NCI-H446 treated with DMSO at 0.1 percent for 48 hours (cell line): ENCODE results near the gene ASXL1.
"Not testable (repeated sequence)": the region's sequence is repeated elsewhere in the genome, so short reads cannot be mapped to it uniquely, and the experiment has no call there.

Source experiments
- DNase-seq: peaks from one replicate; lab custom pipeline; 2025; lab: John Stamatoyannopoulos, UW

ASXL1 gene

DNA sequence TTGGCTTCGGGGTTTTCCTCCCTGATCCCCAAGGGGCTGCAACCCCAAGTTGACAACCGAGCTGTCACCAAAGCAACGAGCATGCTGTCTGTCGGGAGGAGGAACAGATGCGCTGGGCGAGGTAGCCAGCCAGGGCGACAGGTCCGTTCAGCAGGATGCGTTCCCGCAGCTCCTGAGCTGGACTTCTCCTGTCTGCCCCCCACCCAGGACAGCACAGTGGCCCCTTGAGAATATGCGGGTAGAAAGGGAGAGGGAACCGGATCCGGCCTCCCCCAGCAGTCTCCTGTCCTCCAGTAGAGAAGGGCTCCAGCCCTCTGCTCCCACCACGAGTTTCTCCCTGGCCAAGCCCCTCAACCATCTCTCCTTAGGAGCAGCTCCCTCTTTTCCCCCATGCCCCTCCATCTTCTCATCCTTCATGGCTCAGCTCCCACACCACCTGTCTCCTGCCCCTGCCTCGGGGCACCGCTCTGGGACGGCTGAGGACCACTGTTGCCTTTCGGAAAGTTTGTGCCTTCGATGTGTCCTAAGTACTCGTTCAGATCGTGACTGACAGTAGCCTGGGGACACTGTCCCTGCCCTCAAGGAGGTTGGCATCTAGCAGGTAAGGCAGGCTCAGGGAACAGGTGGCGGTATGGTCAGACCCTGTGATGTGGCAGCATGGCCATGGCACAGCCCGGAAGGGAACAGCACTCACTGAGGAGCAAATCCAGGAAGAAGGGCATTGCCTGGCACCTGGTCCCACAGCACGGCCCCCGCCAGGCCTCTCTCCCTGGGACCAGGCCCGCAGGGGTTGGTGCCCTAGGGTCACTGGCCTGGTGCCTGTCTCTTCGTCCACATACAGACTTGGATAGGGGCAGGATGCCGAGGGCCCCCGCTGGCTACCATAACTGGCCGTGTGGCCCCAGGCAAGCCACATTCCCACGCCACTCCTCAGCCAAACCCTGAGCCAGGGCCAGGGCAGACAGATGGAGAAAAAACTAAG lies 96.3 kb downstream of the ASXL1 start:
- no peak for DNase-seq

- no peak for DNase-seq
Measured at GRCh38 chr20:32455171-32455900, 97.2 kb downstream of the ASXL1 start.

GRCh38 chr20:32455901-32456701 lies 98.0 kb downstream of the ASXL1 start:
- DNase-seq, result no peak

- DNase-seq, result no peak
Measured at GRCh38 chr20:32456869-32457478, 98.8 kb downstream of the ASXL1 start.

DNA sequence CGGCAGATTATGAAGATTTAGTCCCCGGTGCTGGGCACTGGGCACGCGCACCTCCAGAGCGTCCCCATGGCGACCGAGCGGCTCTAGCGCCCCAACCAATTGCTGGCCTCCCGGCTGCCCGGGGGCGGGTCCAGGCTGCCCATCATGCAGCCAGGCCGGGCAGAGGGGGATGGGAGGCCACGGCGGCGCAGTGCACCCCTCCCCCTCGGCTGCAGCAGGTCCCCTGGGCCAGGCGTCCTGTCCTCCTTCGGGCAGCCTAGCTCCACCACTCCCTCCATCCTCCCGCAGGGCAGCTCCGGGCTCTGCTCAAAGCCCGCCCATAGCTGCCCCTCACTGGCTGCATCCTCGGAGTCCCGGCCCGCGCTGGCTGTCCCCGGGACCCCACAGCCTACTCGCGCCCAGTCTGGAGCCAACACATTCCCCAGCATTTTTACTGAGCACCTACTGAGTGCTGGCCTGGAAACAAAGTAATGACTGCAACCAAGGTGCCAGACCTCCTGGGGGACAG lies 99.4 kb downstream of the ASXL1 start:
- DNase-seq, result no peak

GRCh38 chr20:32458061-32458836 lies 100.1 kb downstream of the ASXL1 start:
- no peak for DNase-seq

GRCh38 chr20:32458837-32459220 lies 100.7 kb downstream of the ASXL1 start:
- DNase-seq, result no peak

GRCh38 chr20:32460231-32460630 lies 102.1 kb downstream of the ASXL1 start:
- no peak for DNase-seq

- DNase-seq, result no peak
Measured at GRCh38 chr20:32460683-32461320, 102.7 kb downstream of the ASXL1 start.

GRCh38 chr20:32461836-32462600 lies 103.9 kb downstream of the ASXL1 start:
- DNase-seq, result no peak

DNA sequence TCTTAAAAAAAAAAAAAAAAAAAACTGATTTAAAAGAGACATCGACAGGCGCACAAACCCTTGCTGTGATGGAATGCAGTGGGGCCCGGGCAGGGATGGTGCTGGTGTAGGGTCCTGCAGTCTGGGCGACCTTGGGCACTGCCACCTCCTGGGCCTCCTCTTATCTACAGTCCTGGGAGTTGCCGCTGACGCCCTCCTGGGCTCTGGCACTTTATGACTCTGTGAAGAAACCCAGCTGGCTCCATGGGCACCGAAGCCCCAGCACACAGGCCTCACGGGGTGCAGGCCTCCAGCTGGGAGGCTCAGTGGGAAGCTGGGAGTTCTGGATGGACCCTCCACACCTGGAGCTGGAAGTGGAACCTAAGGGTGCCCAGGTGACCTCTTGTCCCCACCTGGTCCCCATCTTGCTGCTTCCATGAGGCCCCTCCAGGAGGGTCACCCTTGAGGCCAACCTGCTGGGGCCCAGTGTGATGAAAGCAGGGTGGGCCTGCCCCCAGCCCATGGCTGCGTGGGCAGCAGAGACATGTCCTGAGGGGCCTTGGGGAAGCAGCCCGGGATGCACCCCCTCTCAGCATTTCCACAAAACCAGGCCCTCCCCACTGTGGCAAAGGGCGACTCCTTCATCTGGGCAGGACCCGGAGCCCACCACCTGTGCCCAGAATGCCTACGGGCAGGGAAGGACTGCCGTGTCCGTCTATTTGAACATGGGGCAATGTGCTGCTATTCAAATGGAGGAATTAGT lies 104.9 kb downstream of the ASXL1 start:
- no peak for DNase-seq

- DNase-seq, result no peak
Measured at GRCh38 chr20:32463642-32464400, 105.7 kb downstream of the ASXL1 start.

GRCh38 chr20:32464401-32465091 lies 106.4 kb downstream of the ASXL1 start:
- DNase-seq, result no peak

- no peak for DNase-seq
Measured at GRCh38 chr20:32465092-32465900, 107.2 kb downstream of the ASXL1 start.

- not testable (repeated sequence) for DNase-seq
Measured at GRCh38 chr20:32465901-32466675, 108.0 kb downstream of the ASXL1 start.
